Stimulated activated CD8-positive, alpha-beta memory T cell treated with anti-CD3 and anti-CD28 coated beads, Interleukin-4, amount 100 ng/mL, for 4 hours (primary cell): ENCODE results near the gene OR2H1.
"Not testable (repeated sequence)": the region's sequence is repeated elsewhere in the genome, so short reads cannot be mapped to it uniquely, and the experiment has no call there.

Experiments used
- DNase-seq, 2 donors: peaks; one replicate each; pipeline ENCODE4 v3.0.0-alpha.2; 2020; ENCODE audit warnings: low read depth in 2 of 2, low spot score in 1 of 2

Gene OR2H1

GRCh38 chr6:29456971-29457370 is at the start of gene OR2H1, which contains the start of gene OR11A1:
Gene OR2H1 (plus strand): TSS chr6:29457155. CDS start chr6:29461770, 4,615 bp downstream.
Gene OR11A1 (minus strand): TSS chr6:29457071. CDS start chr6:29427641, 29,430 bp downstream.
- DNase-seq = no peak

GRCh38 chr6:29414588-29414987 is 42.4 kb upstream of the OR2H1 start, which contains the start of gene OR12D1:
Gene OR12D1 (plus strand): TSS chr6:29414928.
- no peak for DNase-seq

DNA sequence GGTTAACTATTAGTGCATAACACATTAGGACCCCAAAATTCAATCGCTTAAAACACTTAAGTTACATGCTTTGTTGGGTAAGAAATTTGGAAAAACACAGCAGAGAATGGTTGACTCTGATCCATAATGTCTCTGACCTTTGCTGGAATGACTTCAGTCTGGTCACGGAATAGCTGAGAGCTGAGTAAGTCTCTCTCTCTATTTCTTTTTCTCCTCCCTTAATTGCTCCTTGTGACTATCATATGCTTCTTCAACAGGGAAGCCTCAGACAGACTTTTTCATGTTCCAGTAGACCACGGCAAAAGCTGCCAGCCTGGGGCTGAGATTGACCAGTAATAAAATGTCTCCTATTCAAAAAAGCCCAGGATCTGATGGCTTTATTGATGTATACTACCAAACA is 37.4 kb upstream of the OR2H1 start:
- no peak for DNase-seq

DNA sequence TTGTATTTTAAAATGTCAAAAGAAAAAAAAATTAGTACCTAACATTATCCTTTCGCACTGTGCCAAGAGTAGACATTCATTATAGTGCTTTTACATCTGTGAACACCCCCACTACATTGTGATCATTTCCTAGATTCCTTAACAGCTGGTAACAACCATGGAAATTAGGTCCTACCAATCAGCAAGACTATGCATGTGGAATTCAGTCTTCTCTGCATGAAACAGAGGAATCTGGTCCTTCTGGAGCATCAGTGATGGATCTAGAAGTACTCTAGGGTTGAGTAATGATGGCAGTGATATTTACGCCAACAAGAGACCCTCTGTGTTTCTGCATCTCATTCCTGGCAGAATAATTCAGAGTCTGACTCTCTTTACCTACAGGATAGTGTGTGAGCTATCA is 32.8 kb upstream of the OR2H1 start:
- DNase-seq = no peak

- DNase-seq = no peak
These were observed 32.4 kb upstream of the OR2H1 start for GRCh38 chr6:29424575-29424974.

DNA sequence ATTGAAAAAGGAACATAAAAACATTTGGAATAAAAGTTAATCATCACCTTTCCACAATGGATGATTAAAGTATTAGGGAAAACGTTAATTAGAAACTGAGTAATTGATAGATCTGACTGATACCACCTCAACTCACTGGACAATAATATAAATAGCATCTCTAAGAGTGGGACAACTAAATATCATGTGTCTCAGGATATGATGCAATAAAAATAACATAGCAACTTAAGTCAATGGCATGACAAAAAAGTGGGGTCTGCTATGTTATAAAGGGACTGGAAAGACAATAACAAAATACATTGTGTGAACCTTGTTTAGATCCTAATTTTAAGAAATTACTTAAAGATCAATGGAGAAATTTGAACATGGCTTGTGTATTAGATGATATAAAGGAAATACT is 31.9 kb upstream of the OR2H1 start:
- no peak for DNase-seq

GRCh38 chr6:29426654-29427053 is 30.3 kb upstream of the OR2H1 start:
- DNase-seq = no peak

DNA sequence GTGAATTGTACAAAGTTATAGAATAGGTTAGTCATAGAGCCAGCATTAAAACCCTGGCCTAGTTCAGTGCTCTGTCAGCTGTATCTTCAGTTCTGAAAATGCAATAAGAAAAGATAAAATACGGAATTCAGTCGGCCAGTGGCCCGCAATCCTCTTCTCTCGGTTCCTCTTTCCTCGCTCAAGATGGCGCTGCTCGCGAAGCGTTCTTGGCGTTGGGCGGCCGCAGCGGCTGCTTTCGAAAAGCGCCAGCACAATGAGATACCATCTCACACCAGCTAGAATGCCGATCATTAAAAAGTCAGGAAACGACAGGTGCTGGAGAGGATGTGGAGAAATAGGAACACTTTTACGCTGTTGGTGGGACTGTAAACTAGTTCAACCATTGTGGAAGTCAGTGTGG is 20.2 kb upstream of the OR2H1 start:
- not testable (repeated sequence) for DNase-seq

DNA sequence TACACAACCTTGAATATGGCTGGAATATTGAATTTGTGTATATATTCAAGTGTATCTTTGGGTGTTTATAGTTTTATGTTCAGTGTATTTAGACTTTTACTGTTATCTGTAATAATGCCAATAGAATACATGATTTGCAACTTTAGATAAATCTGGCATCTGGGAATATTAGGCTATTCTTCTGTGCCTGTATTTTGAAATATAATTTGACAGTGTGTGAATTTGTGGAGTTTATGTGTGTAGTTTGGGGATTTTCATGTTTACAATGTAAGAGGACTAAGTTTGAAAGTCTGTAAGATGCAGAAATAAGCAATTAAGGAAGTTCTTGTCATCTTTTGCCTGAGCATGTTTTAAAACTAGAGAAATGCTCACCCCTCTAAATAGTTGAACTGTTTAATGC is 17.9 kb upstream of the OR2H1 start, which contains the start of gene OR10C1:
TSS of gene OR10C1 (plus strand) at position 301 of the 400 bp plus-strand sequence. CDS start 710 bp downstream, outside the sequence.
- DNase-seq = no peak

DNA sequence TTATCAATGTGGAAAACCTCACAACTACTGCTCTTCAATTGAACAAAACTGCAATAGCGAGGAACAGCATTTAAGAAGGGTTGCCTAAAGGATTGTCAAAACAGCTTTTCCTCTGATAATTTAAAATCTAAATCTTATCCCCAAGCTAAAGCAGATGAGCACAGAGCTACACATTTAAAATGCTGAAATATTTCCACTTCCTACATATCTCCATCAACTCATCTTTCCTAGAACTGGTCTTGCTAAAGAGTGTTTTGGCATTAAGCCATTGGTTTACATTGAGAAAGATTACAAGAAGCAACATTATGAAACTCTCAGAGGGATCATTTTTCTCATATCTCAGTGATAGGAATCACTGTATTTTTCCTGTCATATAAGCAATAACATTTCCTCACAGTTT is 14.2 kb upstream of the OR2H1 start:
- no peak for DNase-seq

DNA sequence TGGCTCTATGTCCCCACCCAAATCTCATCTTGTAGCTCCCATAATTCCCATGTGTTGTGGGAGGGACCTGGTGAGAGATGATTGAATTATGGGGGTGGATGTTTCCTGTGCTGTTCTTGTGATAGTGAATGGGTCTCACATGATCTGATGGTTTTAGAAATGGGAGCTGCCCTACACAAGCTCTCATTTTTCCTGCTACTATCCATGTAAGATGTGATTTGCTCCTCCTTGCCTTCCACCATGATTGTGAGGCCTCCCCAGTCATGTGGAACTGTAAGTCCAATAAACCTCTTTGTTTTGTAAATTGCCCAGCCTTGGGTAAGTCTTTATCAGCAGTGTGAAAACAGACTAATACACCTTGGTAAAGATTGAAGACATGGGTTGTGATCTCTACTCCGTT is 12.9 kb upstream of the OR2H1 start:
- DNase-seq = not testable (repeated sequence)

GRCh38 chr6:29447670-29448069 is 9.3 kb upstream of the OR2H1 start:
- DNase-seq = no peak

- DNase-seq = no peak
These were observed 5.3 kb upstream of the OR2H1 start for GRCh38 chr6:29451471-29452193.

DNA sequence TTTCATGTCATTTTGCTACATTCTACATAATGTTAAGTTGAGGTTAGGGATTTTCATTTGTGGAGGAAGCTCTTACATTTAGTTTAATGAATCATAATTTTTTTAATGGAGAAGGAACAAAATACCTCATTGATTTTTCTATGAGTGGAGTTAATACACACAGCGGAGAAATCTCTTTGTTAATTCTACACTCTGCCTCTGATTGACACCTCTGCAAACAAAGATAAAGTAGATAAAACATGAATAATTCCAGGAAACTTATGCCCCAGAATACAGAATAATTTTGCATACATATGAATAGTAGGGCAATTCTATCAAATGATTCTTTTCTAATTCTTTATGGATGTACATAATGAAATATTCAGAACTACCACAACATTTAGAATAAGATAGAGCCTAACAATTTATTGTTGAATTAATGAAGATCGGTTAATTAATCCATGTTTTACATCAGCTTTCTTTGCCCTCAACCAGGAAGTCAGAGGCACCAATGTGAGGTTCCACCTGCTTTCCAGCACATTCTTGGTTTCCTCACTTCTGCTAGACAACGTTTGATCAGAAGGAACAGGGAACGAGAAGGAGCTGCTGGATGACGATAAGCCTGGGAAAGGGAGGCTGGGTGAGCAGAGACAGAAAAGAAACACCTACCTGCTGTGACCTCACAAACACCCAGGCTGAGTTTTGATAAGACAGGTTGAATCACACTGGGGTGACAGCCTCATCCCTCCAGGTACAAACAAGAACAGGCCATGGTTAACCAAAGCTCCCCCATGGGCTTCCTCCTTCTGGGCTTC is 4.3 kb downstream of the OR2H1 start:
- DNase-seq = no peak

GRCh38 chr6:29462022-29462421 is 5.1 kb downstream of the OR2H1 start:
- no peak for DNase-seq

GRCh38 chr6:29465279-29465678 is 8.3 kb downstream of the OR2H1 start:
- no peak for DNase-seq

GRCh38 chr6:29465801-29466200 is 8.8 kb downstream of the OR2H1 start:
- no peak for DNase-seq

- DNase-seq = no peak
These were observed 9.3 kb downstream of the OR2H1 start for GRCh38 chr6:29466241-29466640.

- DNase-seq = no peak
These were observed 18.0 kb downstream of the OR2H1 start for GRCh38 chr6:29474996-29475395.

DNA sequence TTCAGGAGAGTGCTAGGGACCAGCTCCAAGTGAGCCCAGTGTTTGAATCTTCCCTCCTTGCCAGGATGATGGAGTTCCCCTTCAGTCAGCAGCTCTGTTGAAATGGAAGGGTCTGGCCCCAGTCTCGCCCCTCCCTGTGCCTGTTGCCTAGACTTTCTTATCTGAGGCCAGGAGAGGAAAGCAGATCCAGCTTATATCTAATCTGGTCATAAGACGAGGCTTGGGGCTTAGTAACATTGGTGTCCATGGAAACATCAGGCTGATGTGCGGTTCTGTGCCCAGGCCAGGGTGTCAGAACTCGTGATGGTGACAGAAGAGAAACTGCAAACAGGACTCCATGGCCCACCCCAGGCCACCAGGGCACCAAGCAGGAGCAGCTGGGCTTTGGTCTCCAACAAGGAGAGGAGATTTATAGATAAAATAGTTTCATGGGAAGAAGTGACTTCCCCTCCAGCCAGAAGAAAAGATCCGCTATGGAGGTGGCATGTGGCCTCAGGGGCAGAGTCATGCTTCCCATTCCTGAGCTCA is 21.0 kb downstream of the OR2H1 start:
- no peak for DNase-seq

DNA sequence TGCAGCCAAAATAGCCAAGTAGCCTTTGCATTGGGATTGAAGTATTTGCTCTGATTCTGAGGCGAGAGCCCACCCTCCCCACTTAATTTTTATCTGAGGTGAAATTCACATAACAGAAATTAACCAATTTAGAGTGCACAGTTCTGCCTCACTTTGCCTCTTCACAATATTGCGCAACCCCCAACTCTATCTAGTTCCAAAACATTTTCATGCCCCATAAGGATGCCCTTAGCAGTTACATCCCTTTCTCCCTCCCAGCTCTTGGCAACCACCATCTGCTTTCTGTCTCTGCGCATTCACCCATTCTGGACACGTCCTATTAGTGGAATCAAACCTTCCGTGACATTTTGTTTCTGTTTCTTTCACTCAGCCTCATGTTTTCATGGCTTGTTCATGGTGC is 21.8 kb downstream of the OR2H1 start:
- DNase-seq = no peak

- DNase-seq = no peak
These were observed 22.6 kb downstream of the OR2H1 start for GRCh38 chr6:29479560-29479959.
